Left lung (tissue), 10 donors: Measurements from ENCODE around the gene CEACAM6. TPM values are rescaled to one million over a fixed set of nuclear protein-coding genes. Genes with fewer than 3 reads are reported as not detected.
"Not testable (repeated sequence)": the region's sequence is repeated elsewhere in the genome, so short reads cannot be mapped to it uniquely, and the experiment has no call there.

Source experiments
- ATAC-seq: fragments of 200-7000 bp; cut with Tn5 transposase; one replicate; pipeline ENCODE4 v1.9.1; 2020; ENCODE audit warnings: moderate library complexity
- DNase-seq, 4 donors: peaks; one replicate each; pipeline ENCODE4 v3.0.0-alpha.2; 2013 to 2020
- H3K27ac ChIP-seq, 2 donors: fragments of 200-600 bp; sonication (generic) in 1 of 2; one replicate each; pipeline versions ENCODE4 v1.5.0 to v1.8.0; 2020 to 2021
- H3K27me3 ChIP-seq, 2 donors: fragments of 200-600 bp; sonication (generic) in 1 of 2; one replicate each; pipeline versions ENCODE4 v1.5.0 to v1.8.0; 2020 to 2021
- H3K36me3 ChIP-seq, 2 donors: fragments of 200-600 bp; sonication (generic) in 1 of 2; one replicate each; pipeline versions ENCODE4 v1.5.0 to v1.8.0; 2020 to 2021
- H3K4me1 ChIP-seq, 2 donors: fragments of 200-600 bp; one replicate each; pipeline ENCODE4 v1.8.0; 2021
- H3K4me3 ChIP-seq, 2 donors: fragments of 200-600 bp; sonication (generic) in 1 of 2; one replicate each; pipeline versions ENCODE4 v1.5.0 to v1.8.0; 2020 to 2021; ENCODE audit warnings: mild to moderate bottlenecking in 1 of 2
- H3K9me3 ChIP-seq, 2 donors: fragments of 200-600 bp; sonication (generic) in 1 of 2; one replicate each; pipeline versions ENCODE4 v1.5.0 to v1.8.0; 2020 to 2021
- CTCF ChIP-seq, 2 donors: fragments of 200-600 bp; sonication (generic) in 1 of 2; IDR thresholded peaks; one replicate each; pipeline versions ENCODE4 v1.5.0 to v1.8.0; 2021; ENCODE audit warnings: antibody characterized with exemption in 2 of 2
- intact Hi-C, 2 donors: fragments of 100-400 bp; cut with DNase I; formaldehyde crosslinking; loops; one replicate each; pipeline versions ENCODE4 v1.11.2 to v1.14.2; 2022
- polyA plus RNA-seq, 6 donors: library from polyadenylated mRNA; unstranded; fragments of 120-200 nt; gene quantifications; one replicate each; pipeline ENCODE4 v1.2.1, GENCODE V29; 2013; ENCODE audit not compliant: insufficient read length in 6 of 6
- total RNA-seq, 2 donors: library from RNA; stranded (reverse); fragmentation: NEBNext Ultra II Directional; extraction: Animal tissue kit (Norgen Biotek cat#: 25700); gene quantifications; one replicate each; pipeline ENCODE4 v1.2.1, GENCODE V29; 2021
- donor health status: DM: no; HTN: yes; CAD: no.
- donor health status: DM: no; HTN: no; CAD: no.

CEACAM6 gene
- total and polyA plus RNA-seq, 8 donors = 2.1 to 1,560 (median 3.6) TPM

- peak; percentile 65 to 78 for TF ChIP-seq CTCF (IDR thresholded peaks at IDR 0.05)
- H3K27me3 ChIP-seq = peaks cover 0 to 41% of the 10 kb centered on the region in 2 donors
- intact Hi-C loops = no loop called here
- H3K36me3 ChIP-seq = no peaks in the 10 kb centered on the region
- H3K4me3 ChIP-seq = no peak overlapping the region
- no peaks in the 10 kb centered on the region for H3K9me3 ChIP-seq
- peaks cover 0 to 24% of the 10 kb centered on the region in 2 donors for H3K4me1 ChIP-seq
- DNase-seq (peak in 2 of 4 donors; percentile 71 to 76), ATAC-seq (peak; percentile 92)
- peak overlapping the region in 1 of 2 donors; percentile 48 for H3K27ac ChIP-seq
Observed at GRCh38 chr19:41785653-41786052, 30.3 kb downstream of the CEACAM6 start.

- H3K4me3 ChIP-seq = no peak overlapping the region
- no peaks in the 10 kb centered on the region for H3K9me3 ChIP-seq
- H3K27me3 ChIP-seq = peaks cover 0 to 46% of the 10 kb centered on the region in 2 donors
- peaks cover 0 to 25% of the 10 kb centered on the region in 2 donors for H3K4me1 ChIP-seq
- TF ChIP-seq CTCF (IDR thresholded peaks at IDR 0.05) = no peak
- H3K36me3 ChIP-seq = no peaks in the 10 kb centered on the region
- intact Hi-C loops = no loop called here
- no peak for ATAC-seq
- no peak for DNase-seq
- no peak overlapping the region for H3K27ac ChIP-seq
Observed at GRCh38 chr19:41787055-41787454, 31.7 kb downstream of the CEACAM6 start.

GRCh38 chr19:41788518-41788917 is 33.2 kb downstream of the CEACAM6 start:
- Histone ChIP-seq H3K4me1 (peaks cover 0 to 32% of the 10 kb centered on the region in 2 donors), H3K27me3 (peaks cover 0 to 40% of the 10 kb centered on the region in 2 donors)
- H3K4me3 ChIP-seq, H3K36me3 ChIP-seq, H3K9me3 ChIP-seq, intact Hi-C loops, DNase-seq, H3K27ac ChIP-seq: not testable (repeated sequence)
- peak; percentile 3 for ATAC-seq

- peak; percentile 14 for ATAC-seq
- DNase-seq = not testable (repeated sequence)
Observed at GRCh38 chr19:41789053-41789452, 33.7 kb downstream of the CEACAM6 start.

GRCh38 chr19:41792513-41793413 is 37.4 kb downstream of the CEACAM6 start:
- Histone ChIP-seq H3K9me3 (no peaks in the 10 kb centered on the region), H3K4me3 (no peak overlapping the region), H3K27ac (peak overlapping the region; percentile 48 to 59), H3K36me3 (no peaks in the 10 kb centered on the region), H3K27me3 (peaks cover 0 to 22% of the 10 kb centered on the region in 2 donors), H3K4me1 (peaks cover 0 to 39% of the 10 kb centered on the region in 2 donors)
- peak; percentile 74 for ATAC-seq
- peak in 2 of 4 donors; percentile 60 to 92 for DNase-seq
- TF ChIP-seq CTCF (IDR thresholded peaks at IDR 0.05) = peak; percentile 59 to 70
- intact Hi-C loops = no loop called here

More at GRCh38 chr19:41789053-41789452, 33.7 kb downstream of the CEACAM6 start:
- intact Hi-C loops, H3K27ac ChIP-seq, H3K9me3 ChIP-seq, H3K4me3 ChIP-seq, H3K36me3 ChIP-seq: not testable (repeated sequence)
- Histone ChIP-seq H3K27me3 (peaks cover 0 to 40% of the 10 kb centered on the region in 2 donors), H3K4me1 (peaks cover 0 to 31% of the 10 kb centered on the region in 2 donors)

- peaks cover 0 to 45% of the 10 kb centered on the region in 2 donors for H3K4me1 ChIP-seq
- peaks cover 0 to 25% of the 10 kb centered on the region in 2 donors for H3K27me3 ChIP-seq
- H3K9me3 ChIP-seq = no peaks in the 10 kb centered on the region
- TF ChIP-seq CTCF (IDR thresholded peaks at IDR 0.05) = no peak
- ATAC-seq (no peak), DNase-seq (no peak)
- peak overlapping the region; percentile 48 to 59 for H3K27ac ChIP-seq
- H3K4me3 ChIP-seq = no peak overlapping the region
- intact Hi-C loops = no loop called here
- H3K36me3 ChIP-seq = no peaks in the 10 kb centered on the region
Observed at GRCh38 chr19:41793414-41793727, 38.0 kb downstream of the CEACAM6 start.
